Vagina (tissue), 2 donors: ENCODE results near the gene POU6F2.

Experiments used
- POLR2A ChIP-seq, 2 donors: fragments of 450-650 bp; IDR thresholded peaks; one replicate each; pipeline ENCODE4 v1.6.1; 2017; ENCODE audit warnings: antibody characterized with exemption in 2 of 2, mild to moderate bottlenecking in 2 of 2, moderate library complexity in 2 of 2
- POLR2AphosphoS5 ChIP-seq, 2 donors: sonication (generic); formaldehyde crosslinking; IDR thresholded peaks; one replicate each; pipeline ENCODE4 v1.9.0; 2017; ENCODE audit warnings: antibody characterized with exemption in 2 of 2, mild to moderate bottlenecking in 2 of 2, low read depth in 1 of 2; ENCODE audit not compliant: insufficient read depth in 1 of 2
- TF ChIP-seq, protein P1 (sequence below), 3 experiments: fragments of 450-650 bp in 2 of 3; fragments of 200-600 bp in 1 of 3; sonication (generic) in 1 of 3; IDR thresholded peaks; one replicate each; pipeline ENCODE4 v1.5.1; 2017 to 2019; ENCODE audit warnings: antibody characterized with exemption in 3 of 3, mild to moderate bottlenecking in 2 of 3, moderate library complexity in 2 of 3

DNA sequence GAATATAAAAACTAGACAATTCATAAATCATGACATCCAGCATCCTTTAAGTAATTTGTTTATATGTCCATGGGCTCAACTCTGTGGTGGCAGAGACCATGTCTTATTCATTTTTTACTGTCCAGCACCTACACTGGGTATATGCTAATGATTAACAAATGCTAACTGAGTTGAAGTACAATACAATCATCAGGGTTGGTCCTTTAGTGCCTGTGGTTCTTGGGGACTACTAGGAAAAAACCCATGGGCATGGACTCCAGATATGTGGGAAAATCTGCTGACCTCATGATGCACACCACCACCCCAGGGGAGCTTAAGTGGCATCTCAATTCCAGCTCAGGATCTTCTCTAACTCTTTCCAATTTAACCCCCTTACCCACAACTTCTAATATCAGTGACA is 503.2 kb downstream of the POU6F2 start:
- TF ChIP-seq, protein P1, sequence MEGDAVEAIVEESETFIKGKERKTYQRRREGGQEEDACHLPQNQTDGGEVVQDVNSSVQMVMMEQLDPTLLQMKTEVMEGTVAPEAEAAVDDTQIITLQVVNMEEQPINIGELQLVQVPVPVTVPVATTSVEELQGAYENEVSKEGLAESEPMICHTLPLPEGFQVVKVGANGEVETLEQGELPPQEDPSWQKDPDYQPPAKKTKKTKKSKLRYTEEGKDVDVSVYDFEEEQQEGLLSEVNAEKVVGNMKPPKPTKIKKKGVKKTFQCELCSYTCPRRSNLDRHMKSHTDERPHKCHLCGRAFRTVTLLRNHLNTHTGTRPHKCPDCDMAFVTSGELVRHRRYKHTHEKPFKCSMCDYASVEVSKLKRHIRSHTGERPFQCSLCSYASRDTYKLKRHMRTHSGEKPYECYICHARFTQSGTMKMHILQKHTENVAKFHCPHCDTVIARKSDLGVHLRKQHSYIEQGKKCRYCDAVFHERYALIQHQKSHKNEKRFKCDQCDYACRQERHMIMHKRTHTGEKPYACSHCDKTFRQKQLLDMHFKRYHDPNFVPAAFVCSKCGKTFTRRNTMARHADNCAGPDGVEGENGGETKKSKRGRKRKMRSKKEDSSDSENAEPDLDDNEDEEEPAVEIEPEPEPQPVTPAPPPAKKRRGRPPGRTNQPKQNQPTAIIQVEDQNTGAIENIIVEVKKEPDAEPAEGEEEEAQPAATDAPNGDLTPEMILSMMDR (IDR thresholded peaks at IDR 0.05) = no peak
- no peak for TF ChIP-seq POLR2A (IDR thresholded peaks at IDR 0.05)
- TF ChIP-seq POLR2AphosphoS5 (IDR thresholded peaks at IDR 0.05; ENCODE audit: insufficient read depth in 1 of 2, low read depth in 1 of 2) = no peak
